HG03135 (cell line): Measurements from ENCODE around the gene FCRL3.
"Not testable (repeated sequence)": the region's sequence is repeated elsewhere in the genome, so short reads cannot be mapped to it uniquely, and the experiment has no call there.

Experiments used
- ATAC-seq: cut with Tn5 transposase; IDR thresholded peaks from one replicate; pipeline ENCODE4 v1.9.1; 2021; ENCODE audit warnings: mild to moderate bottlenecking, moderate library complexity; ENCODE audit not compliant: unreplicated experiment

Gene FCRL3

GRCh38 chr1:157700732-157701131, at the start of gene FCRL3:
FCRL3 (minus strand) TSS chr1:157700769; CDS start chr1:157700489, 280 bp downstream.
- ATAC-seq = no peak

- ATAC-seq = no peak
These were observed 47.8 kb upstream of the FCRL3 start for GRCh38 chr1:157748262-157748817.

DNA sequence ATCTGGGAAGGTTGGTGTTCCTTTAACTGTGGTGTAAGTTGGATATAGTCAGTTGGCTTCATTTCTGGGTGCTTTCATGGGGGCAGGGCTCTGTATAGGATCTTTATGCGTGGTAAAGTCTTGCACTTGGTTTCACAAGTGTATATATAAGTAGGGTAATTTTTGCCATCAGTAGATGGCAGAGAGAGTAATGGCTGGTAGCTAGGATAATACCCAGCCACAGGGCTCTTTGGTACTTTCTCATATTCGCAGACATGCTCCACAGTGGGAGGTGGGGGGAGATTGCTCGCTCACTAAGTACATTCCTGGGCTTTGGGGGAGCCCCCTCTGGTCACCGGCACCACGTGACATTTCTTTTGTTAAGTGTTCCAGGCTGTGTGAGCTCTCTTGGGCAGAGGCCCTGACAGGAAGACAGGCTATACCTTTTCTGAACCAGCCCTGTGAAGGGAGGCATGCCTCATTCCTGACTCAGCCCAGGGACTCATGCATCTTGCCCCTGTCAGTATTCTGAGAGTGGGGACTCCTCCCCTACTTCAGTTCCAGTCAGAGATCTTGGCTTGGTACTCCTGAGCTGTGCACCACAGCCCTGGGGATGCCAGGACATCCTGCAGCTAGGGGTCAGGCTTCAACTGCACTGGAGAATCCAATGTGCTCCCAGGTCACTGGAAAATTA, 38.8 kb upstream of the FCRL3 start:
- ATAC-seq = no peak

- not testable (repeated sequence) for ATAC-seq
These were observed 35.4 kb upstream of the FCRL3 start for GRCh38 chr1:157735991-157736390.

GRCh38 chr1:157734321-157734720, 33.8 kb upstream of the FCRL3 start:
- ATAC-seq = no peak

- no peak for ATAC-seq
These were observed 32.2 kb upstream of the FCRL3 start for GRCh38 chr1:157732755-157733154.

DNA sequence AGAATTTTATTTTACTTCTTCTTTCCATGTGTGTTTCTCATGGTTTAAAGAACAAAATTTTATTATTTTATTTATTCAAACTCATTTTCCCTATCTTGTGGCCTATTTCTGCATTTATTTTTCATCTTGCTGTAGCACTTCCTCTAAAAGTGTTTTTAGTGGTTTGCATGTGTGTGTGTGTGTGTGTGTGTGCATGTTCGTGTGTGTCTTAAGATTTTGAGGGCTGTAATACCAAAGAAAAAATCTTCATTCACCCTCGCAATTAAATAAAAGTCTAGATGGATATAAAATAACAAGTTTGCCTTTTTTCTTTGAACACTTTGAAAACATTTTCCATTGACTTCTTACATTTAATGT, 24.6 kb upstream of the FCRL3 start:
- no peak for ATAC-seq

GRCh38 chr1:157724537-157725220, 24.1 kb upstream of the FCRL3 start:
- ATAC-seq = no peak

GRCh38 chr1:157723157-157723556, 22.6 kb upstream of the FCRL3 start:
- no peak for ATAC-seq

- no peak for ATAC-seq
These were observed 21.4 kb upstream of the FCRL3 start for GRCh38 chr1:157721985-157722384.

DNA sequence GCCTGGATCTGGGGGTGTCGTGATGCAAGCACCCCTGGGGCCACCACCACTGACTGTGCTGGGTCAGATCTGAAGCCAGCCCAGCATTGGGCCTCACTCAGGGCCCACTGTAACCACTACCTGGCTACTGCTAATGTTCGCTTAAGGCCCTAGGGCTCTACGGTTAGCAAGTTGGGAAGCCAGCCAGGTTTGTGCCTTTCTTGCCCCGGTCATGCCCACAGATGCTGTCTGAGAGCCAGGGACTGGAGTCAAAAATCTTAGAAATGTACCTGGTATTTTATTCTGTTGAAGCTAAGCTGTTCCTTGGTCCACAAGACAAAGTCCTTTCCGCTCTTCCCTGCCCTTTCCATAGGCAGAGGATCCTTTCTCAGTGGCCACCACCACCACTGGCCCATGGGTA, 15.2 kb upstream of the FCRL3 start:
- ATAC-seq = no peak

DNA sequence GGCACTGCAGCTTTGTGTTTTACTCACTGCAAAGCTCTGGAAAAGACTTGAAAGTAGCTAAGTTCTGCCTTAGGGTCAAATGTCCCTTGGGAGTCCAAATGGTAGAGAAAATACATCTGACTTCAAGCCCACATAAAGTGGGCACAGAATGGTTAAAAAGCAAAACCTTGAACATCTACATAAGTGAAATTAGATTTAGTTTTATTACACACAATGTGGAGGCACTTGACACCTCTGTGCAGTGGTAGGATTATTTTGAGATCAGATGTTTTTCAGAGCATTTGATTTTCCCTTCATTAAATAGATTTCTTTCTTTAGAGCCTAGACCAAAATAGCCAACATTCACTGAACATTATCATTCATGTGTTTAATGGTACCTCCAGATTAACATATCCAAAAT, 11.2 kb upstream of the FCRL3 start:
- ATAC-seq = no peak

- no peak for ATAC-seq
These were observed 4.3 kb upstream of the FCRL3 start for GRCh38 chr1:157704878-157705277.

GRCh38 chr1:157703981-157704380, 3.4 kb upstream of the FCRL3 start:
- ATAC-seq = no peak

DNA sequence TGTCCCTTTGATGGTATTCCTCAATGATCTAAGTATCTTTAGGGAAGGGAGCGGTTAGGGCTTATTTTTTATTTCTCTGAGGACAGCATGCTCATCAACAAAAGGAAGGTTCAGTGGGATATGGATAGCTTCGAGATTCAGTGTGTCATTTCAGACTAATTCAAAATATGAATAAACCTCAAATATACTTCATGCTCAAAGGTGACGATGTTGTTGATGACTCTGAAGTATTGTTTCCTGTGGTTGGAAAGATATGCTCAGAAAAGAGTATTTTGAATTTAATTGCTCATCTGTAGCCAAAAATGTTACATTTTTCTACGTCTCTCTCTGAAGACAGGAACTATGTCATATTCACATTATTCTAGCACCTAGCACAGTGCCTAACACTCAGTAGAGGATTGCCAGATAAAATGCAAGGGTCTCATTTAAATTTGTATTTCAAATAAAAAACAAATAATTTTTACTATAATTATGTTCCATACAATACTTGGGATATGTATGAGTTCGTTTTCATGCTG, 1.8 kb upstream of the FCRL3 start:
- no peak for ATAC-seq

DNA sequence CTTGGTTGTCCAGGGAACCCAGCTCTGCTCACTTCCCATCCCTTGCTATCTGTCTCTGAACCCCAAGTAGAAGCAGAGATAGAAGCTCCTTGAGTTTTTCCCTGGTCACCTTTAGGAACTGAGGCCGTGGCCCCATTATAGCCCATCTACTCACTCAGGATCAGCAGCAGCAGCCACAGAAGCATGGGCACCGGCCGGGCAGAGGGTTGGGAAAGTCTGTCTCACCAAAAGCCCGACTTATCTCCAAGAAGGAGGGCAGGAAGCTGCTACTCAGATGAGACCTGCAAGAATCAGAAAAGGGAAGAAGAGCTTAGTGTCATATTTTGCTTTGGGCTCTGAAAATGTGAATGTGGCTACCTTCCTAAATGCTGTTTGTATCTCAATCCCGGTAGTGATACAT, 264 bp downstream of the FCRL3 start:
- no peak for ATAC-seq

DNA sequence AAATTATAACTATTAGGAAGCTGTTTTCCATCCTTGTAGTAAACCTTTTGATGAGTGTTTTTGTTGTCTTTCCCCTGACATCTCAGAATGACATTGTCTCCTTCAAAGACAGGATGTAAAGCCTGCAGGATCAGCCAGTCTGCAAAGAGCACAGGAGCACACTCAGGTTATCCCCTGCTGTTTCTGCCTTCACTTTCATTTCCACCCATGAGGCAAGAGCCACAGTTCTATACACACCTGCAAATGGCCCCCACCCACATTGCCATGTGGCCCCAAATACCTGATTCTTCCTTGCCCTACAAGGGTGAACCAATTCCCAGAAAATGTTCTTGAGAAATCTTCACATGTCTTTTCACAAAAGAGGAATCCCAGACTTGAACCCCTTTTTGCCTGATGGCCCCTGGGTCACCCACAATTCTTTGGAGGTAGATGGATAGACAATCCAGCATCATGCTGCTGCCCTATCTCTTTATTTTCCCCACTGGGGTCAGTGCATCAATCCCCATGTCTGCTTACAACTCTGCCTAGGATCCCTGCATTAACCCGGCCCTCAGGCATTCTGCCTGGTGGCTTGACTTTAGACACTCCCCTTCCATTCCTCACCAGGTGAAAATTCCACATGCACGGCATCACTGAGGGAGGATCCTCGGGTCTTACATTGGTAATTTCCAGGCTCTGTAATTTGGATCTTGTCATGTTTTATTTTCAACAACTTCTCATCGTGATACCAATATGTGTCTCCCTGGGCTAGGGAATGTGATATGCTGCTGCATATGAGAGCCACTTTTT, 2.6 kb downstream of the FCRL3 start:
- no peak for ATAC-seq

GRCh38 chr1:157696966-157697628, 3.5 kb downstream of the FCRL3 start:
- no peak for ATAC-seq

GRCh38 chr1:157695417-157695816, 5.2 kb downstream of the FCRL3 start:
- no peak for ATAC-seq

DNA sequence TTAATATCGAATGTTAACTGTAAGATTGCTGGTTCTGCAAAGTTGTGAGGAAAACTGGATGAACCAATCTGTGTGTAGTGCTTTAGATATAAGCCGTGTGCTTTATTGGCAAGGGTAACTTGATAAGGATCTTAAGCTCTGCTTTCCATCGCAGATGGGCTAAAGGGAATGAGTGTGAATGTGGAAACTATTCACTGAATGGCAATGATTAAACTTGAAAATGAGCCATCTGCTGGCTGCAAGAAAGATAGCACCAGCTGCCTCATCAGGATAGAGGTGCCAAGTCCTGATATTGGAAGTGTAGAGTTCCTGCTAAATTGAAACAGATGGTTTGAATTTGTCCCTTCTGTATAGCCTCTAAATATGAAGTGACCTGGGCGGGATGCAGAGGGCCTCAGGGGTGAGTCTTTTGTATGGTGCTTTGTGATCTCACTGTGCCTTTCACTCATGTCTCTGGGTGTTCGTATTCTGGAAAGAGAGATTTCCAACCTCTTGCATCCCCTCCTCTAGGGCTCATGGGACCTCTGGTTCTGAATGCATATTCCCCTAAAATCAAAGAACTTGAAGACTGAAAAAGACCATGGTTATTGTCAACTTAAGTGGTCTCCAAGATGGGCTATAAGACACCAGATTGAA, 9.2 kb downstream of the FCRL3 start:
- ATAC-seq = no peak
